Measurements from ENCODE around the gene PDXK. TPM values are rescaled to one million over a fixed set of nuclear protein-coding genes. Genes with fewer than 3 reads are reported as not detected.

Gene PDXK
- total RNA-seq, 2 donors from 2014 or later = 93.1 to 106 TPM

DNA sequence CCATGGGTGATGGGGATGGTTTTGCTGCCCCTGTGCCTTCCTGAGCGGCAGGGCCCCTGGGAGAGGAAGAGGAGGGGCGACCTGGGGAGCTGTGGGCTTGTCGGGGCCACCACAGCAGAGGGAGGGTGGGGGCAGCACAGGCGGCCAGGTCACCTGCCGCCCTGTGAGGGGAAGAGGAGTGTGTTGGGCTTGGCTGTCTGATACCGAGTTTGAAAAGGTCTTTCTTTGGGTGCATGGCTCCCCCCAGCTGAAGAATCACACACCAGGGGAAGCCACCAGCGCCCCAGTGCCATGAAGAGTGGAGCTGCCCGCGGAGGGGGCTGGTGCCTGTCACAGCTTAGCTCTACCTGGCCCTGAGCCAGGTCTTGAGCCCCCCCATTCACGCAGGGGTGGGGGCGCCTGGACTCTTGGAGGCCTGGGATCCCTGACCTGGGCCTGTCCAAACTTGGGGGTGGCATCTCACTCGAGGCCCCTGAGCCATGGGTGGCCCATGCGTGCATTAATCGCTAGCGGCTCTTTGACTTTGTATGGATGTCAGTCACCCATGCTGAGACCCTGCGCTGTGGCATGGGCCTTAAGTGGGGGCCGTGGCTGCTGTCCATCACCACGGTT, 30.8 kb downstream of the PDXK start:
- H3K4me1 Mint-ChIP-seq = no peaks in the 10 kb centered on the region
- ATAC-seq = no peak
- no peaks in the 10 kb centered on the region for H3K9me3 ChIP-seq (ENCODE audit: control insufficient read depth, low read length, poor library complexity, severe bottlenecking)
- DNase-seq = no peak
- peak overlapping the region; percentile 28 for H3K4me3 Mint-ChIP-seq
- no peaks in the 10 kb centered on the region for H3K27me3 Mint-ChIP-seq
- no peak overlapping the region for H3K27ac Mint-ChIP-seq
- peaks cover 4% of the 10 kb centered on the region for H3K36me3 Mint-ChIP-seq (ENCODE audit: low read depth)

DNA sequence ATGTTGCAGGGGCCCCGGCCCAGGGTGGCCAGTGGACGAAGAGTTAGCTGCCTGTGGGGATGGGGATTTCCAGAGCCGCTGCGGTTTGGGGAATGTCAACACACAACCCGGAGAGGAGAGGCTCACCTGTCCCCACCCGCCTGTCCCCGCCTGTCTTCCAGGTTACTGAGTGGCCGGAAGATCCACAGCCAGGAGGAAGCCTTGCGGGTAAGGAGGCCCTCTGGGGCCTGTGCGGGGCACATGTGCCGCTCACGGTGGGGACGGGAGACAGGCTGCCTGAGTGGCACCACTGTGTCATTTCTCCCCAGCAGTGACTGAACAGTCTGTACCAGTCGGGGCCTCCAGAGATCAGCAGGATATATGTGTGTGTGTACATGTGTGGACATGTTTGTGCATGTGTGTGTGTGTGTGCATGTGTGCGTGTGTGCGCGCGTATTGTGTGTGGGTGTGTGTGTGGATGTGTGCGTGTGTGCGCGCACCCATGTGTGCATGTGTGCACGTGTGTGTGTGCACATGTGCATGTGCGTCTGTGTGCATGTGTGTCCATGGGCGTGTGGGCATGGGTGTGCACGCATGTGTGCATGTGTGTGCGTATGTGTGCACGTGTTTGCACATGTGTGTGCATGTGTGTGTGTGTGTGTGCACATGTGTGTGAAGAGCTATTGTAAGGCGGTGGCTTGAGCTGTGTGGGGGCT, 31.6 kb downstream of the PDXK start:
- DNase-seq = no peak
- Mint-ChIP-seq H3K4me3 (no peak overlapping the region), H3K4me1 (no peaks in the 10 kb centered on the region), H3K36me3 (ENCODE audit: low read depth) (peaks cover 2% of the 10 kb centered on the region), H3K27ac (no peak overlapping the region), H3K27me3 (no peaks in the 10 kb centered on the region)
- no peaks in the 10 kb centered on the region for H3K9me3 ChIP-seq (ENCODE audit: control insufficient read depth, low read length, poor library complexity, severe bottlenecking)
- ATAC-seq = no peak

GRCh38 chr21:43751955-43752591, 33.1 kb downstream of the PDXK start:
- ATAC-seq (no peak), DNase-seq (no peak)
- no peak overlapping the region for H3K4me3 Mint-ChIP-seq
- peak overlapping the region; percentile 11 for H3K27ac Mint-ChIP-seq
- H3K4me1 Mint-ChIP-seq = no peaks in the 10 kb centered on the region
- no peaks in the 10 kb centered on the region for H3K9me3 ChIP-seq (ENCODE audit: control insufficient read depth, low read length, poor library complexity, severe bottlenecking)
- H3K27me3 Mint-ChIP-seq = no peaks in the 10 kb centered on the region
- peaks cover 4% of the 10 kb centered on the region for H3K36me3 Mint-ChIP-seq (ENCODE audit: low read depth)

DNA sequence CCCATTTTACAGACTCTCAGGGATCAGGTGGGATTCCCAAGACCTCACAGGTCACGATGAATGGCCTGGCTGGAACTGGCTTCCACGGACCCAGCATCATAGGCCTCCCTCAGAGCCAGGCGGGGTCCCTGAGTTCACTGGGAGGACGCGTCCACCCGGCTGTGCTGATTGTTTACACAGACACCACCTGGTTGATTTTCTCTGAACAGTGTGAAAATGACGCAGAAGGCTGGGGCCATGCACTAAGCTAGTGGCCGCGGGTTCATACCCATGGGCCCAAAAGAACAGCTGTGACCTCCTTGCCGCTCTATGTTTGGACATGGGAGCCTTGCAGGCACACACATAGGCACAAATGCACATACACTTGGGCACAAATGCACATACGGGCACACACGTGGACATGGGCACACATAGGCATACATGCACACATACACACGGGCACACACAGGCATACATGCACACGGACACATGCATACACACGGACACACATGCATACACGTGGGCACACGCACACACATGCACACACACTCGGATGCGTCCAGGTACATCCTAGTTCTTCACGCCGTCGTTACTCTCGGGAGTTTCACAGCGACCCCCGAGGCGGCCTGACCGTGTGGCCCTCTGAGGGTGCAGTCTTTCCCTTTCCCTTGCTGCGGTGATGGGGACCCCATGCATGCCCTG, 34.0 kb downstream of the PDXK start:
- no peaks in the 10 kb centered on the region for H3K27me3 Mint-ChIP-seq
- no peak overlapping the region for H3K4me3 Mint-ChIP-seq
- peak overlapping the region; percentile 11 for H3K27ac Mint-ChIP-seq
- no peak for ATAC-seq
- no peaks in the 10 kb centered on the region for H3K4me1 Mint-ChIP-seq
- H3K9me3 ChIP-seq (ENCODE audit: control insufficient read depth, low read length, poor library complexity, severe bottlenecking) = no peaks in the 10 kb centered on the region
- DNase-seq = no peak
- peaks cover 4% of the 10 kb centered on the region for H3K36me3 Mint-ChIP-seq (ENCODE audit: low read depth)

- DNase-seq (no peak), ATAC-seq (no peak)
- no peak overlapping the region for H3K27ac Mint-ChIP-seq
- peaks cover 4% of the 10 kb centered on the region for H3K36me3 Mint-ChIP-seq (ENCODE audit: low read depth)
- H3K27me3 Mint-ChIP-seq = no peaks in the 10 kb centered on the region
- H3K4me3 Mint-ChIP-seq = no peak overlapping the region
- no peaks in the 10 kb centered on the region for H3K9me3 ChIP-seq (ENCODE audit: control insufficient read depth, low read length, poor library complexity, severe bottlenecking)
- no peaks in the 10 kb centered on the region for H3K4me1 Mint-ChIP-seq
Observed at GRCh38 chr21:43753439-43753799, 34.5 kb downstream of the PDXK start.

- ATAC-seq (no peak), DNase-seq (no peak)
- Mint-ChIP-seq H3K4me1 (no peaks in the 10 kb centered on the region), H3K36me3 (ENCODE audit: low read depth) (peaks cover 4% of the 10 kb centered on the region), H3K27ac (no peak overlapping the region), H3K27me3 (no peaks in the 10 kb centered on the region), H3K4me3 (no peak overlapping the region)
- H3K9me3 ChIP-seq (ENCODE audit: control insufficient read depth, low read length, poor library complexity, severe bottlenecking) = no peaks in the 10 kb centered on the region
Observed at GRCh38 chr21:43754948-43755781, 36.2 kb downstream of the PDXK start.

DNA sequence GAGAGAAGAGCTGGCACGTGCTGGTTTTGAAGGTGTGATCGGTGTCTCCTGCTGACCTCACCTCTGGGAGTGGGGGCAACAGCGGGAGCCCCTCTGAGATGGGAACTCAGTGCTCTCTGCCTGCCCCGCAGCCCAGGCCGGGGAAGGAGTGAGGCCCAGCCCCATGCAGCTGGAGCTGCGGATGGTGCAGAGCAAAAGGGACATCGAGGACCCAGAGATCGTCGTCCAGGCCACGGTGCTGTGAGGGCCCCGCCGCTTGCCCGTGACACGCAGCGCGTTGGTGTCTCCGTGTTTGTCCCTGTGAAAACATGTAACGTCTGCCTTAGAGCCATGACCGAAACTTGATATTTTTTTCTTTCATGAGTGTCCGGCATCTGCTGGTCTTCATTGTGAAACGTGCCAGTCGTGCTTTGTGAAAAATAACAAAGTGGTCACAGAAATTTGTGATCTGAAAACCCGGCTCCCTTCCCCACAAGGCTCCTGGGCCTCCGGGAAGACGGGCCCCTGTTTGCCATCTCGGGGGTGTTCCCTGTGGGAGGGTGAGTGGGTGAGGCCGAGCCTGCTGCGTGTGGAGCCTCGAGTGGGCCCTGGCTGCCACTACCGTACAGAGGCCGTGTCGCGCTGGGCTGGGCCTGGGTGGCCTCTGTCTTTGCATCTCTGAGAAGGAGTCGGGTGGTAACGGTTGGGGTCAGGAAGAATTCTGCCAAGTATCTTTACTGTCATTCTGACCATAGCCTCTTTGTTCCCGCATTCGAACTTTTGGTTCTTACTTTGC, 37.1 kb downstream of the PDXK start:
- DNase-seq (no peak), ATAC-seq (no peak)
- no peak overlapping the region for H3K4me3 Mint-ChIP-seq
- H3K9me3 ChIP-seq (ENCODE audit: control insufficient read depth, low read length, poor library complexity, severe bottlenecking) = no peaks in the 10 kb centered on the region
- no peak overlapping the region for H3K27ac Mint-ChIP-seq
- H3K4me1 Mint-ChIP-seq = no peaks in the 10 kb centered on the region
- no peaks in the 10 kb centered on the region for H3K27me3 Mint-ChIP-seq
- peaks cover 2% of the 10 kb centered on the region for H3K36me3 Mint-ChIP-seq (ENCODE audit: low read depth)

- Mint-ChIP-seq H3K36me3 (ENCODE audit: low read depth) (peaks cover 2% of the 10 kb centered on the region), H3K4me3 (peak overlapping the region; percentile 59), H3K27ac (no peak overlapping the region), H3K27me3 (no peaks in the 10 kb centered on the region), H3K4me1 (no peaks in the 10 kb centered on the region)
- ATAC-seq (no peak), DNase-seq (no peak)
- H3K9me3 ChIP-seq (ENCODE audit: control insufficient read depth, low read length, poor library complexity, severe bottlenecking) = no peaks in the 10 kb centered on the region
Observed at GRCh38 chr21:43757601-43758000, 38.7 kb downstream of the PDXK start.

DNA sequence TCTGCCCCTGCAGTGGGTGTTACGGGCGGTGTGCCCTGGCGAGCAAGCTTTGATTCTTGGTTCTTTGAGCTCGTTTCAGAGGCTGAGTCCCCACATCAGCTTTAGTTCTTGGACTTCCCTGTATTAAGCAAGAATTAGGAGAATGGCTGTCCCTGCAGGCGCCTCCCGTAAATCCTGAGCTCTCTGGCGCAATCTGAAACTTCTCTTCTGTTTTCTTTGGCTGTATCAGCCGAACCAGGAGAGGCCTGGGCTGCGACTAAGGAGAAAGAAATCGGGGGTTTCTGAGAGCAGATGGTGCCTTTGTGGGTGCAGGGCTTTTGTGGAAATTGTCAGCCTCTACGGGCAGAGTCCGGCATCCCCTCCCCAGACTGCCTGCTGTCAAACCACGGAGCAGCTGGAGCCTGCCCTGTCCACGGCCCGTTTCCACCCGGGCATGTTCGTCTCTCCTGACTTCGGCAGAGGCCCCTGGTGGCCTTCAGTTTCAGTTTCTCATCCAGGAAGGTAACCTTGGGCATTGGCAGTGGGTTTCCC, 39.2 kb downstream of the PDXK start:
- no peak for ATAC-seq
- DNase-seq = no peak
- Mint-ChIP-seq H3K4me3 (no peak overlapping the region), H3K4me1 (no peaks in the 10 kb centered on the region), H3K36me3 (ENCODE audit: low read depth) (peaks cover 2% of the 10 kb centered on the region), H3K27me3 (no peaks in the 10 kb centered on the region), H3K27ac (no peak overlapping the region)
- H3K9me3 ChIP-seq (ENCODE audit: control insufficient read depth, low read length, poor library complexity, severe bottlenecking) = no peaks in the 10 kb centered on the region

- no peaks in the 10 kb centered on the region for H3K9me3 ChIP-seq (ENCODE audit: control insufficient read depth, low read length, poor library complexity, severe bottlenecking)
- Mint-ChIP-seq H3K4me3 (no peak overlapping the region), H3K4me1 (no peaks in the 10 kb centered on the region), H3K36me3 (ENCODE audit: low read depth) (peaks cover 2% of the 10 kb centered on the region), H3K27me3 (no peaks in the 10 kb centered on the region), H3K27ac (peak overlapping the region; percentile 53)
- ATAC-seq = no peak
- DNase-seq = no peak
Observed at GRCh38 chr21:43758811-43759210, 39.9 kb downstream of the PDXK start.

- ATAC-seq = no peak
- no peaks in the 10 kb centered on the region for H3K27me3 Mint-ChIP-seq
- no peak for DNase-seq
- H3K27ac Mint-ChIP-seq = peak overlapping the region; percentile 53
- no peak overlapping the region for H3K4me3 Mint-ChIP-seq
- no peaks in the 10 kb centered on the region for H3K9me3 ChIP-seq (ENCODE audit: control insufficient read depth, low read length, poor library complexity, severe bottlenecking)
- no peaks in the 10 kb centered on the region for H3K4me1 Mint-ChIP-seq
- peaks cover 2% of the 10 kb centered on the region for H3K36me3 Mint-ChIP-seq (ENCODE audit: low read depth)
Observed at GRCh38 chr21:43759651-43760050, 40.7 kb downstream of the PDXK start.

- ATAC-seq = no peak
- H3K27me3 Mint-ChIP-seq = no peaks in the 10 kb centered on the region
- no peak overlapping the region for H3K4me3 Mint-ChIP-seq
- no peak overlapping the region for H3K27ac Mint-ChIP-seq
- no peaks in the 10 kb centered on the region for H3K4me1 Mint-ChIP-seq
- no peak for DNase-seq
- peaks cover 2% of the 10 kb centered on the region for H3K36me3 Mint-ChIP-seq (ENCODE audit: low read depth)
- no peaks in the 10 kb centered on the region for H3K9me3 ChIP-seq (ENCODE audit: control insufficient read depth, low read length, poor library complexity, severe bottlenecking)
Observed at GRCh38 chr21:43760391-43760958, 41.5 kb downstream of the PDXK start.
